ENCODE measurements around the gene TTC3.

DNA sequence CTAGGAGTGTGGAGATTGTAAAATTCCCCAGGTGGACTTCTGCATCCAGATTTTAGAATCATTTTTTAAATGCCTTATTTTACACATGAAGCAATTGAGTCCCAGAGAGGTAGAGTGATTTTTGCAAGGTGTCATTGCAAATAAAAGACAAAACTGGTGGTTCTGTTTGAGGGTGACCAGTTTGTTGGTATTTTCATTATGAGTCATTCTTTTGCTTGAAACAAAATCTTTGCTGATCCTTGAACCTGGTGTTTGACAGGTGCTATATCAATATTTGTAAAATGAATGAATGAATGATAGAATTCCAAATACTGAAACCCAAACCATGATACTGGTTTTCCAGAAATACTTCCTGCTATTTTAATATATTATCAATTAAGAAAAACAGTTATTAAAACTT is 44.1 kb downstream of the TTC3 start:
- TF ChIP-seq, protein P1, sequence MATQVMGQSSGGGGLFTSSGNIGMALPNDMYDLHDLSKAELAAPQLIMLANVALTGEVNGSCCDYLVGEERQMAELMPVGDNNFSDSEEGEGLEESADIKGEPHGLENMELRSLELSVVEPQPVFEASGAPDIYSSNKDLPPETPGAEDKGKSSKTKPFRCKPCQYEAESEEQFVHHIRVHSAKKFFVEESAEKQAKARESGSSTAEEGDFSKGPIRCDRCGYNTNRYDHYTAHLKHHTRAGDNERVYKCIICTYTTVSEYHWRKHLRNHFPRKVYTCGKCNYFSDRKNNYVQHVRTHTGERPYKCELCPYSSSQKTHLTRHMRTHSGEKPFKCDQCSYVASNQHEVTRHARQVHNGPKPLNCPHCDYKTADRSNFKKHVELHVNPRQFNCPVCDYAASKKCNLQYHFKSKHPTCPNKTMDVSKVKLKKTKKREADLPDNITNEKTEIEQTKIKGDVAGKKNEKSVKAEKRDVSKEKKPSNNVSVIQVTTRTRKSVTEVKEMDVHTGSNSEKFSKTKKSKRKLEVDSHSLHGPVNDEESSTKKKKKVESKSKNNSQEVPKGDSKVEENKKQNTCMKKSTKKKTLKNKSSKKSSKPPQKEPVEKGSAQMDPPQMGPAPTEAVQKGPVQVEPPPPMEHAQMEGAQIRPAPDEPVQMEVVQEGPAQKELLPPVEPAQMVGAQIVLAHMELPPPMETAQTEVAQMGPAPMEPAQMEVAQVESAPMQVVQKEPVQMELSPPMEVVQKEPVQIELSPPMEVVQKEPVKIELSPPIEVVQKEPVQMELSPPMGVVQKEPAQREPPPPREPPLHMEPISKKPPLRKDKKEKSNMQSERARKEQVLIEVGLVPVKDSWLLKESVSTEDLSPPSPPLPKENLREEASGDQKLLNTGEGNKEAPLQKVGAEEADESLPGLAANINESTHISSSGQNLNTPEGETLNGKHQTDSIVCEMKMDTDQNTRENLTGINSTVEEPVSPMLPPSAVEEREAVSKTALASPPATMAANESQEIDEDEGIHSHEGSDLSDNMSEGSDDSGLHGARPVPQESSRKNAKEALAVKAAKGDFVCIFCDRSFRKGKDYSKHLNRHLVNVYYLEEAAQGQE (IDR thresholded peaks at IDR 0.05; ENCODE audit: insufficient replicate concordance, low read depth) = no peak
- TF ChIP-seq, protein P2, sequence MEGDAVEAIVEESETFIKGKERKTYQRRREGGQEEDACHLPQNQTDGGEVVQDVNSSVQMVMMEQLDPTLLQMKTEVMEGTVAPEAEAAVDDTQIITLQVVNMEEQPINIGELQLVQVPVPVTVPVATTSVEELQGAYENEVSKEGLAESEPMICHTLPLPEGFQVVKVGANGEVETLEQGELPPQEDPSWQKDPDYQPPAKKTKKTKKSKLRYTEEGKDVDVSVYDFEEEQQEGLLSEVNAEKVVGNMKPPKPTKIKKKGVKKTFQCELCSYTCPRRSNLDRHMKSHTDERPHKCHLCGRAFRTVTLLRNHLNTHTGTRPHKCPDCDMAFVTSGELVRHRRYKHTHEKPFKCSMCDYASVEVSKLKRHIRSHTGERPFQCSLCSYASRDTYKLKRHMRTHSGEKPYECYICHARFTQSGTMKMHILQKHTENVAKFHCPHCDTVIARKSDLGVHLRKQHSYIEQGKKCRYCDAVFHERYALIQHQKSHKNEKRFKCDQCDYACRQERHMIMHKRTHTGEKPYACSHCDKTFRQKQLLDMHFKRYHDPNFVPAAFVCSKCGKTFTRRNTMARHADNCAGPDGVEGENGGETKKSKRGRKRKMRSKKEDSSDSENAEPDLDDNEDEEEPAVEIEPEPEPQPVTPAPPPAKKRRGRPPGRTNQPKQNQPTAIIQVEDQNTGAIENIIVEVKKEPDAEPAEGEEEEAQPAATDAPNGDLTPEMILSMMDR (IDR thresholded peaks at IDR 0.05; ENCODE audit: insufficient read depth, low read length) = no peak

Data from HL-60 (cell line).